DOHH2 (cell line): ENCODE results near the gene AHNAK.

ENCODE experiments used
- EZH2phosphoT487 ChIP-seq: fragments of 200-600 bp; sonication (generic); IDR thresholded peaks from 2 replicates; pipeline ENCODE4 v1.6.1; 2017; ENCODE audit warnings: borderline replicate concordance, mild to moderate bottlenecking, antibody characterized with exemption, low read length, moderate library complexity, mixed read lengths
- TF ChIP-seq, protein P1 (sequence below): fragments of 200-600 bp; sonication (generic); IDR thresholded peaks from one replicate; pipeline ENCODE4 v1.5.1; 2014; ENCODE audit warnings: antibody characterized with exemption, mild to moderate bottlenecking, low read depth, low read length; ENCODE audit not compliant: poor library complexity, severe bottlenecking

DNA sequence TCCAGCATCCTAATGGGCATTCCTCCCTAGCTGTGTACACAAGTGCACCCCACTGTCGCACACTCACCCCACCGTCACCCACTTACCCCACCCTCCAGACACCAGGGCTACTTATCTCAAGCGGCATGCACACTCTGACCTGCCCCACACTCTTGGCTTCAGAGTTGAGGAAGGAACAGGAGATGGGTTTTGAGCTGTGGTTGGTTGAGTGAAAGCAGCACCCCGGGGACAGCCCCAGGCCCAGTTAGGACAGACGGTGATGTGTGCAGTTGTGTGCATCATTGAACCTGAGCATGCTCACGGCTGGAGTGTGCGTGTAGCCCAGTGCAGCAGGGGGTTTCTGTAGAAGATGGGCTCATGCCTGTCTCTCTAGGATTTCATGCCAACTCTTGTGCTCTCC is 32.5 kb downstream of the AHNAK start:
- TF ChIP-seq, protein P1, sequence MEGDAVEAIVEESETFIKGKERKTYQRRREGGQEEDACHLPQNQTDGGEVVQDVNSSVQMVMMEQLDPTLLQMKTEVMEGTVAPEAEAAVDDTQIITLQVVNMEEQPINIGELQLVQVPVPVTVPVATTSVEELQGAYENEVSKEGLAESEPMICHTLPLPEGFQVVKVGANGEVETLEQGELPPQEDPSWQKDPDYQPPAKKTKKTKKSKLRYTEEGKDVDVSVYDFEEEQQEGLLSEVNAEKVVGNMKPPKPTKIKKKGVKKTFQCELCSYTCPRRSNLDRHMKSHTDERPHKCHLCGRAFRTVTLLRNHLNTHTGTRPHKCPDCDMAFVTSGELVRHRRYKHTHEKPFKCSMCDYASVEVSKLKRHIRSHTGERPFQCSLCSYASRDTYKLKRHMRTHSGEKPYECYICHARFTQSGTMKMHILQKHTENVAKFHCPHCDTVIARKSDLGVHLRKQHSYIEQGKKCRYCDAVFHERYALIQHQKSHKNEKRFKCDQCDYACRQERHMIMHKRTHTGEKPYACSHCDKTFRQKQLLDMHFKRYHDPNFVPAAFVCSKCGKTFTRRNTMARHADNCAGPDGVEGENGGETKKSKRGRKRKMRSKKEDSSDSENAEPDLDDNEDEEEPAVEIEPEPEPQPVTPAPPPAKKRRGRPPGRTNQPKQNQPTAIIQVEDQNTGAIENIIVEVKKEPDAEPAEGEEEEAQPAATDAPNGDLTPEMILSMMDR, result no peak
- no peak for TF ChIP-seq EZH2phosphoT487
